ENCODE measurements around the gene RAP1GDS1.

GRCh38 chr4:98260047-98260578, 1.1 kb upstream of the RAP1GDS1 start:
- TF ChIP-seq EZH2phosphoT487 (IDR thresholded peaks at IDR 0.05; ENCODE audit: insufficient read depth, low read depth): no peak
- TF ChIP-seq EZH2 (IDR thresholded peaks at IDR 0.05; ENCODE audit: insufficient read depth, poor library complexity, severe bottlenecking): no peak
